ENCODE measurements around the gene LRRC9.
"Not testable (repeated sequence)": the region's sequence is repeated elsewhere in the genome, so short reads cannot be mapped to it uniquely, and the experiment has no call there.

Gene LRRC9

DNA sequence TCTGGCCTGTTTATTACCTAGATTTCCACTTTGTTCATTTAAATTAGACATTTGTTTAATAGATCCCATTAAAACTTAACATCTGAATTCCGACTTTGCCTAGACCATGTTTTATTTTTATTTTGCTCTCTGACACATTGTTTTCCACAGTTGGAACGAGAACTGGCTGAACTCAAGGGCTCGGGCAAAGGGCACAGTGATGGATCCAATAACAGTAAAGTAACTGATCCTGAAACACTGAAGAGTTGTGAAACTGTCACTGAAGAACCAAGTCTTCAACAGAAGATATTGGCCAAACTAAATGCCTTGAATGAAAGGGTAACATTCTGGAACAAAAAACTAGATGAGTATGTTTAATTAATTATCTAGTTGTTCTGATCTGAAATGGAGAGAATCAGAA is 39.7 kb downstream of the LRRC9 start:
- DNase-seq = no peak

DNA sequence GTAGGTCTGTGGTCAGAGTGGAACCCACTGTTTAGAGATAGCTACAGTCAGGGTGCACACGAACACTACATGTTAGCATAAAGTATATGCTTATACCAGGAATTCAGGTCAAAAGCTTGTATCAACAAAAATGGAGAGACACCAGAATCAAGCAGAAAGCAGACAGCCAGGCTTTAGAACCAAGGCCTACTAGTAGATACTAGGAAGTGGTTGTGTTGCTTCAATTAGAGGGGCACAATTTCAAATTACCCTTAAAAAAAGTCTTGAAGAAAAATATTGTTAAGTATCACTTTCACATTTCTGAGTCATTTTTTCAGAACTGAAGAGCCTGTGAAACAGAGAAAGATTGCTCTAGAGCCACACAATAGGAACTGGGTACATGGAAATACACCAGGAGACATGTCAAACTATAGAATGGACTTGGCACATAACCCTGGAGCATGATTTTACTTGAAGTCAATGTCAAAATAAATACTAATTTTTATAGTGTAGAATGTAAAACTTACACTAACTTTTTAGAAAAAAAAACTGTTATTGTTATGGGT is 41.6 kb downstream of the LRRC9 start:
- no peak for DNase-seq

DNA sequence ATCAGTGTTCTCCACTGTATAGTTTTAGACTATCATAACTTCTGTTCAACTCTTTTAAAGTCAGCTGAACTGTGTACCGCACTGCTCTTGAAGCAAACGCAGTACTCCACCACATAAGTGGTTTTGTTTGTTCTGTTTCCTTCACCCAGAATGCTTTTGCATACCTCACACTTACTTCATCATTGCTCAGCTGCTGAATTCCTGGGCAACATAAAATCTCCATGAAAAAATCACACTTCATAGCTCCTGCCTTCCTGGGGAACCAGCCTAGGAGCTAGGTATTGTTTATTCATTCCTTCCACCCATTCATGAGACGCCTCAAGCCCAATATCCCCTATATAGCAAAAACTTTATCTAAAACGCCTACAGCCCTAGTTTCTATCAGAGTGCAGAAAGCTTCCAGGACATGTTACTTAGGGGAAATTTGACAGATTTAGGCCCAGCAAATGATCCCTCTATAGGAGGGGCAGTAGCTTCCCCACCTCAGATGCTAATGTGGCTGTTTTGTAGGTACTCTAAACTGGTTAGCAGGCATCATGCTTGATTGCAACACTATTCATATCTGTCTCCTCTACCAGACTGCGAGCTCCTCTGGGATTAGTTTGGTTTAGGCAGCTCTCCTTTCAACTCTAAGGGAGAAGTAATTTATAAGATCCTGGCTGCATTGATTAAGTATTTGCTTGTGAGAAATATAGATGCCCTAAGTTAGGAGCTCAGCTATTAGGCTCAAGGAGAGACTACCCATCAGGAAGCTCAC is 44.5 kb downstream of the LRRC9 start:
- no peak for DNase-seq

- DNase-seq = no peak
Measured at GRCh38 chr14:59969319-59969718, 49.4 kb downstream of the LRRC9 start.

- no peak for DNase-seq
Measured at GRCh38 chr14:59981564-59981963, 61.6 kb downstream of the LRRC9 start.

DNA sequence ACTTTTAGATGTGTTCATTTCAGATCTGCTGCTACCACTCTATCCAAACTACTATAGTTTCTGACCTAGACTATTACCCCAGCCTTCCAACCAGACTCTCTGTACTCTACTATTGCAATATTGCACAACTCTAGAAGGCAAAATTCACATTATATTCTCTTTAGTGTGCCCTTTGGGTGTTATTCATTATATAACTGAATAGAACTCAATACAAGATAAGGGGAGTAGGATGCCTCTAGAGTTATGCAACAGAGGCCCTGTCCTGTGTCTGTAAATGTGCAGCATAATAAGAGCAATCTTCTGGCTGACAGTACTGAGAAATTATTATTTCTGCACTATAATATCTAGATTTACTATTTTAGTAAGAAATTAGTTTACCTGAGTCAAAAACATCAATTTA is 63.1 kb downstream of the LRRC9 start:
- DNase-seq = no peak

DNA sequence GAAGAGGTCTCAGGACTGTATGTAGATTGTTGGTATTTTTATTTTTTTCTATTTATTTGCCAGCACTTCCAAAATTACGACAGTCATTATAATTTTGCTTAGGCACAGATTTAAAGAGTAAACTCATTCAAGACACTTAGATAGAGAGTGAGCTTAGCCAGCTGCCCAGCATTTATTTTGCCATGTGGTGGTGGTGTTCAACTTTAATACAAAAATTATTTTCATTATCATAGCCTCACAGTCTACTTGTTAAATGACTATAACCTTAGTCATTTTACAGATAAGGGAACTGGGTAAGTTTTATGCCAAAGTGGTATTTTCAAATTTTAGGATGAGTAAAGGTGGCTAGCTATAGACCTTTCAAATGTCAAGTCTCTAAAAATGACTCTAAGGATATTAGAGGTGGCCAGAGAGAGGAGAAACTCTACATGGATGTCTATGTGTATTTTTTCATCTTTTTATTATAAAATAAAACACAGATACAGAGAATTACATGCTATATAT is 66.7 kb downstream of the LRRC9 start:
- no peak for DNase-seq

GRCh38 chr14:59997449-59997848 is 77.5 kb downstream of the LRRC9 start:
- DNase-seq = no peak

DNA sequence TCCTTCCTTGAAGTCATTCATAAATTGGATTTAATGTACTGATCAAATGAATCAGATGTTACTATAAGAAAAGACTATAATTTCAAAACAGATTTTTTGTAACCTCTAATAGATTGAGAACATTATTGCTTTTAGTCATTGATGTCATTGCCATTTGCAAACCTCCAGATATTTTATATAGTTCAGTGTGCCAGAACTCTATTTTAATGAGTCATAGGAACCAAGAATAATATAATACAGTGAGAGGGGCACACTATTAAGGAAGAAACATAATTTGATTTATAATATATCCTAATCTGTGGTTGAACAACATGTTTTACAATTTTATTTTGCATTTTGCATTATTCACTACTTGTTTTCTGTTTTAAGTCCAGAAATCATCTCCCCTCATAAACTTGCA is 78.0 kb downstream of the LRRC9 start:
- no peak for DNase-seq

- no peak for DNase-seq
Measured at GRCh38 chr14:59998564-59998963, 78.6 kb downstream of the LRRC9 start.

DNA sequence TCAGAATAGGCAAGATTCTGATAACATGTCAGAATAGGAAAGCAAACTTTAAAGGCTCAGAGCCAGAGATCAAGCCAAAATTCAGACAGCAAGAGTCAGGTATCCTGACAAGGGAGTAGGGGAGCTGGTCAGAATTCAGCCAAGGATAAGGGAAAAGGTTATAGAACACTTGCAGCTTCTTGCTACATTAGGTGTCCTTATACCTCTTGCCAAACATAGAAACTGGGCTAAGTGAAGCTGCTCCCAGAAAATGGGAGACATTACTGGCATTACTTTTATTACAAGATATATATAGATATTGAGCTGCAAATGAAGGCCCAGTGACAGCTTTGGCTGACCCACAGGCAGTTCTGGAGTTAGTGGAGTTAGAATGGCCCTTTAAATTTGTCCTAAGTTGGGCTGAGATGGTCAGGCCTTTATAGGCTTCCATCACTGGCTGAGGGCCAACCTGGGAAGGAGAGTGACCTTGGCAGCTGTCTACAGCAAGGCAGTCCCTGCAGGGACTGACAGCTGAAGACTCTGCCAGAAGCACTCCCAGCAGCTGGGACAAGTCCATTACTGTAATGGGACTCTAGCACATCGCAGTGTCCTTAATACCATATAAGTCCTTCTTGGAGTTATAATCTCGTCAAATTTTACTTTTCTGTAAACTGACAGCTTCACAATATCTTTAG is 83.0 kb downstream of the LRRC9 start:
- DNase-seq = no peak

- no peak for DNase-seq
Measured at GRCh38 chr14:60003991-60004390, 84.0 kb downstream of the LRRC9 start.

- DNase-seq = no peak
Measured at GRCh38 chr14:60008042-60008441, 88.1 kb downstream of the LRRC9 start.

- DNase-seq = not testable (repeated sequence)
Measured at GRCh38 chr14:60010263-60010662, 90.3 kb downstream of the LRRC9 start.

- DNase-seq = no peak
Measured at GRCh38 chr14:60014402-60014801, 94.5 kb downstream of the LRRC9 start.

GRCh38 chr14:60021619-60022018 is 101.7 kb downstream of the LRRC9 start:
- no peak for DNase-seq

DNA sequence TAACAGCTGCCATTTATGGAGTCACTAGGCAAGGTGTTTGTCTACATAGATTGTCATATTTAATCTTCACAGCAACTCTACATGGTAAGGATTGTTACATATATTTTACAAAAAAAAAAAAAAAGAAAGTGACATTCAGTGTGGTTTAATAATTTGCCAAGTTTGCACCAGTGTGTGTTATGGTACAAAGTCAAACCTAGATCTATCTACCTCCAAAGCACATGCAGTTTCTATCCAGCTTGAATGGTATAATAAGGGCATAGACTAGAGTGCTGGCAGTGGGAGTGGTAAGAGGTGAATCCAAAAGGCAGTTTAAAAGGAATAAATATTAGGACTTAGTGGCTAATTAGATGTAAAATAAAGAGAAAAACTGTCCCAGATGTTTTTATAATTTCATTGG is 105.6 kb downstream of the LRRC9 start:
- no peak for DNase-seq

GRCh38 chr14:60035177-60035576 is 115.2 kb downstream of the LRRC9 start:
- DNase-seq = no peak

GRCh38 chr14:60047976-60048375 is 128.0 kb downstream of the LRRC9 start:
- not testable (repeated sequence) for DNase-seq

DNA sequence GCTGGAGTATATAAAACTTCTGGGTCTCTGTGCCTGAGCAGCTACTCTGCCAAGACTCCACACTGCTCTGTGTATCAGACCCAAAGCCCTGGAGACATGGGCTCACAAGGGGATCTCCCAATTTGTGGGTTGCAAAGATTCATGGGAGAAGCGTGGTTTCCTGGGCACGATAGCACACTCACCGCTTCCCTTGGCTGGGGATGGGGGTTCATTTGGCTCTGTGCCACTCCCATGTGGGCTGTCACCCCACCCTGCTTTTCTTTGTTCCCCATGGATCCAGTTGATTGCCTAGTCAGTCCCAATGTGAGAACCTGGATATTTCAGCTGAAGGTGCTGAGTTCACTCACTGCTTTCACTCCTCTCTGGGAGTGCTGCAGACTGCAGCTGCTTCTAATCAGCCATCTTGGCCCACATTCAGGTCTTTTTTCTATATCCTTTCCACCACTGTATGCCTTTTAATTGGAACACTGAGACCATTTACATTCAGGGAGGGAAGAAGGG is 131.8 kb downstream of the LRRC9 start:
- DNase-seq = no peak

DNA sequence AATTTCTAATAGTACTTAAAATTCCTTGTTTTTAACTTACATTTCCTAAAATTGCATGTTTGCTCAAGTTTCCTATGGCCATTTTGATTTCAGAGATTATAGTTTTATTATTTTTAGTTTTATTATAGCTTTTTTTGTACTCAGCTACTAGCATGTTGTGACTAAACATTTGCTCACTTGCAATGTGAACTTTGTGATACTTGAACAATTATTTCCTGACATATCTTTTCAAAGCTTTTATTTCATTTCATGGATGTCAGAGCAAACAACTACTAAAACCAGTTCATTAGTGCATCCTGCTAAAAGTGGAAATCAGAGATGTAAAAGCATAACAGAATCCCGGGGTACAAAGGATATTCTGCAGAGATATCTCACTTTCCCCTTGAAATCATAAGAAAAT is 138.1 kb downstream of the LRRC9 start:
- DNase-seq = no peak

GRCh38 chr14:60061371-60061770 is 141.4 kb downstream of the LRRC9 start:
- DNase-seq = no peak

GRCh38 chr14:60064491-60065072 is 144.6 kb downstream of the LRRC9 start:
- no peak for DNase-seq

GRCh38 chr14:60067882-60068281 is 147.9 kb downstream of the LRRC9 start:
- no peak for DNase-seq
